ENCODE results near the gene RPS6KB1. TPM values are rescaled to one million over a fixed set of nuclear protein-coding genes. Genes with fewer than 3 reads are reported as not detected.

RPS6KB1 gene
- total and polyA plus RNA-seq, 2 of the 8 experiments (the other 6 are each of a cell fraction or from before 2014, with no cell fraction given): 3.4 to 28.4 TPM

DNA sequence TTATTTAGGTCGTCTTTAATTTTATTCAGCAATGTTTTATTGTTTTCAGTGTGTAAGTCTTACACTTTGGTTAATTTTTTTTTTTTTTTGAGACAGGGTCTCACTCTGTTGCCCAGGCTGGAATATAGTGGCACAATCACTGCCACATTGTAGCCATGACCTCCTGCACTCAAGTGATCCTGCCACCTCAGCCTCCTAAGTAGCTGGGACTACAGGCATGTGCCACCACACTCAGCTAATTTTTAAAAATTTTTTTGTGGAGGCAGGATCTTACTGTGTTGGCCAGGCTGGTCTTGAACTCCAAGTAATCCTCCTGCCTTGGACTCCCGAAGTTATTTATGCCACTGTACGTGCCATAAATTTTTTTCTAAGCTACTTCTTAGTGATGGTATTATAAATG, 14.5 kb downstream of the RPS6KB1 start (continued):
- TF ChIP-seq, protein P1, sequence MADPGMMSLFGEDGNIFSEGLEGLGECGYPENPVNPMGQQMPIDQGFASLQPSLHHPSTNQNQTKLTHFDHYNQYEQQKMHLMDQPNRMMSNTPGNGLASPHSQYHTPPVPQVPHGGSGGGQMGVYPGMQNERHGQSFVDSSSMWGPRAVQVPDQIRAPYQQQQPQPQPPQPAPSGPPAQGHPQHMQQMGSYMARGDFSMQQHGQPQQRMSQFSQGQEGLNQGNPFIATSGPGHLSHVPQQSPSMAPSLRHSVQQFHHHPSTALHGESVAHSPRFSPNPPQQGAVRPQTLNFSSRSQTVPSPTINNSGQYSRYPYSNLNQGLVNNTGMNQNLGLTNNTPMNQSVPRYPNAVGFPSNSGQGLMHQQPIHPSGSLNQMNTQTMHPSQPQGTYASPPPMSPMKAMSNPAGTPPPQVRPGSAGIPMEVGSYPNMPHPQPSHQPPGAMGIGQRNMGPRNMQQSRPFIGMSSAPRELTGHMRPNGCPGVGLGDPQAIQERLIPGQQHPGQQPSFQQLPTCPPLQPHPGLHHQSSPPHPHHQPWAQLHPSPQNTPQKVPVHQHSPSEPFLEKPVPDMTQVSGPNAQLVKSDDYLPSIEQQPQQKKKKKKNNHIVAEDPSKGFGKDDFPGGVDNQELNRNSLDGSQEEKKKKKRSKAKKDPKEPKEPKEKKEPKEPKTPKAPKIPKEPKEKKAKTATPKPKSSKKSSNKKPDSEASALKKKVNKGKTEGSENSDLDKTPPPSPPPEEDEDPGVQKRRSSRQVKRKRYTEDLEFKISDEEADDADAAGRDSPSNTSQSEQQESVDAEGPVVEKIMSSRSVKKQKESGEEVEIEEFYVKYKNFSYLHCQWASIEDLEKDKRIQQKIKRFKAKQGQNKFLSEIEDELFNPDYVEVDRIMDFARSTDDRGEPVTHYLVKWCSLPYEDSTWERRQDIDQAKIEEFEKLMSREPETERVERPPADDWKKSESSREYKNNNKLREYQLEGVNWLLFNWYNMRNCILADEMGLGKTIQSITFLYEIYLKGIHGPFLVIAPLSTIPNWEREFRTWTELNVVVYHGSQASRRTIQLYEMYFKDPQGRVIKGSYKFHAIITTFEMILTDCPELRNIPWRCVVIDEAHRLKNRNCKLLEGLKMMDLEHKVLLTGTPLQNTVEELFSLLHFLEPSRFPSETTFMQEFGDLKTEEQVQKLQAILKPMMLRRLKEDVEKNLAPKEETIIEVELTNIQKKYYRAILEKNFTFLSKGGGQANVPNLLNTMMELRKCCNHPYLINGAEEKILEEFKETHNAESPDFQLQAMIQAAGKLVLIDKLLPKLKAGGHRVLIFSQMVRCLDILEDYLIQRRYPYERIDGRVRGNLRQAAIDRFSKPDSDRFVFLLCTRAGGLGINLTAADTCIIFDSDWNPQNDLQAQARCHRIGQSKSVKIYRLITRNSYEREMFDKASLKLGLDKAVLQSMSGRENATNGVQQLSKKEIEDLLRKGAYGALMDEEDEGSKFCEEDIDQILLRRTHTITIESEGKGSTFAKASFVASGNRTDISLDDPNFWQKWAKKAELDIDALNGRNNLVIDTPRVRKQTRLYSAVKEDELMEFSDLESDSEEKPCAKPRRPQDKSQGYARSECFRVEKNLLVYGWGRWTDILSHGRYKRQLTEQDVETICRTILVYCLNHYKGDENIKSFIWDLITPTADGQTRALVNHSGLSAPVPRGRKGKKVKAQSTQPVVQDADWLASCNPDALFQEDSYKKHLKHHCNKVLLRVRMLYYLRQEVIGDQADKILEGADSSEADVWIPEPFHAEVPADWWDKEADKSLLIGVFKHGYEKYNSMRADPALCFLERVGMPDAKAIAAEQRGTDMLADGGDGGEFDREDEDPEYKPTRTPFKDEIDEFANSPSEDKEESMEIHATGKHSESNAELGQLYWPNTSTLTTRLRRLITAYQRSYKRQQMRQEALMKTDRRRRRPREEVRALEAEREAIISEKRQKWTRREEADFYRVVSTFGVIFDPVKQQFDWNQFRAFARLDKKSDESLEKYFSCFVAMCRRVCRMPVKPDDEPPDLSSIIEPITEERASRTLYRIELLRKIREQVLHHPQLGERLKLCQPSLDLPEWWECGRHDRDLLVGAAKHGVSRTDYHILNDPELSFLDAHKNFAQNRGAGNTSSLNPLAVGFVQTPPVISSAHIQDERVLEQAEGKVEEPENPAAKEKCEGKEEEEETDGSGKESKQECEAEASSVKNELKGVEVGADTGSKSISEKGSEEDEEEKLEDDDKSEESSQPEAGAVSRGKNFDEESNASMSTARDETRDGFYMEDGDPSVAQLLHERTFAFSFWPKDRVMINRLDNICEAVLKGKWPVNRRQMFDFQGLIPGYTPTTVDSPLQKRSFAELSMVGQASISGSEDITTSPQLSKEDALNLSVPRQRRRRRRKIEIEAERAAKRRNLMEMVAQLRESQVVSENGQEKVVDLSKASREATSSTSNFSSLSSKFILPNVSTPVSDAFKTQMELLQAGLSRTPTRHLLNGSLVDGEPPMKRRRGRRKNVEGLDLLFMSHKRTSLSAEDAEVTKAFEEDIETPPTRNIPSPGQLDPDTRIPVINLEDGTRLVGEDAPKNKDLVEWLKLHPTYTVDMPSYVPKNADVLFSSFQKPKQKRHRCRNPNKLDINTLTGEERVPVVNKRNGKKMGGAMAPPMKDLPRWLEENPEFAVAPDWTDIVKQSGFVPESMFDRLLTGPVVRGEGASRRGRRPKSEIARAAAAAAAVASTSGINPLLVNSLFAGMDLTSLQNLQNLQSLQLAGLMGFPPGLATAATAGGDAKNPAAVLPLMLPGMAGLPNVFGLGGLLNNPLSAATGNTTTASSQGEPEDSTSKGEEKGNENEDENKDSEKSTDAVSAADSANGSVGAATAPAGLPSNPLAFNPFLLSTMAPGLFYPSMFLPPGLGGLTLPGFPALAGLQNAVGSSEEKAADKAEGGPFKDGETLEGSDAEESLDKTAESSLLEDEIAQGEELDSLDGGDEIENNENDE (IDR thresholded peaks at IDR 0.05; ENCODE audit: insufficient replicate concordance, low read length): no peak
- TF ChIP-seq ATF2 (IDR thresholded peaks at IDR 0.05; ENCODE audit: low read length): no peak
- no peak for TF ChIP-seq TEAD4 (IDR thresholded peaks at IDR 0.05; ENCODE audit: low read depth, low read length)
- TF ChIP-seq FOSL1 (IDR thresholded peaks at IDR 0.05; ENCODE audit: insufficient read depth, low read depth, low read length): no peak
- no peak for TF ChIP-seq POLR2AphosphoS5 (IDR thresholded peaks at IDR 0.05; ENCODE audit: low read depth, low read length)
- TF ChIP-seq SIX5 (IDR thresholded peaks at IDR 0.05; ENCODE audit: low read depth, low read length): no peak
- TF ChIP-seq SAP30 (IDR thresholded peaks at IDR 0.05; ENCODE audit: insufficient read depth, insufficient replicate concordance, low read length): no peak
- no peak for TF ChIP-seq ASH2L (IDR thresholded peaks at IDR 0.05; ENCODE audit: low read length)
- no peak for TF ChIP-seq RAD21 (IDR thresholded peaks at IDR 0.05 in 1 of 2, conservative IDR thresholded peaks at IDR 0.05 in 1 of 2; ENCODE audit: low read depth in 2 of 2, low read length in 2 of 2)

Measured in H1 (cell line).